ENCODE data around the gene GOLIM4.
A peak's percentile ranks its signal among the peaks of the same experiment; 100 is the strongest.
"Not testable (repeated sequence)": the region's sequence is repeated elsewhere in the genome, so short reads cannot be mapped to it uniquely, and the experiment has no call there.

Gene GOLIM4

DNA sequence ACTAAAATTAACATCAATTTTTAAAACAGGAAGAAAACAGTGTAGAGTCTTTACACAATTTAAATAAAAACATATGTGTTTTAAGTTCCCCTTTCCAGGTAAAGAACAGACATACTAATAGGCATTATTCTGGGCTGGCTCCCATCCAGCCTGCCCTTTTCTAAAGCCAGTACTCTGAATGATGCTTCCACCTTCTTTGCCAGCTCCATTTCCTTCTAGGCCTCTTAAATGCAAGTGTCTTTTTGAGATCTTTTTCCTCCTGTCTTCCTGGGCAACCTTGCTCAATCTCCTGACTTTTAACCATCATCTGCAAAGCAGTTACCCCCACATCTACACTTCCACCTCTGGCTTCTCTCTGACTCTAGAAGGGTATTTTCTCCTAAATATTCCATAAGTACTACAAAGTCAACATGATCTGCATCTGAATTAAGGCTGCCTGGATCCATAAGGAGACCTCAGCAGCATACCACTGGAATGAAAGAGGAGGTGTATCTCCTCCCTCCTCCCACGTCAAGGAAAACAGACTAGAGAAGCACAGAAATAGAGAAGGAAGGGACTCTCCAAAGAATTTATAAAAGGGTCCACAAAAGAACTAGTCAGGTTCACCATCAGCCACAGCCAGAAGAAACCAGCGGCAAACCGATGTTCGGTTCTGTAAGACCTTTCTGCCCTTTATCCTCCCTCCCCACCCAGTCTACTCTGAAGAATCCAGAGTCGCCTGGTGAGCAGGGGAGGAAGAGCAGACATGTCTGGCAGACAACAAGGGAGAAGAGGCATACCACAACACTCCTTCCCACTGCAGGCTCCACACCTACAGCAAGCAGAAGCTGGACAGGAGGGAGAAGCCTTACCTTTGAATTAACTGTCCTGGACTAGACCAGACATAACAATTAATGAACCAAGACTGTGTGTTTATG lies 47.1 kb downstream of the GOLIM4 start:
- DNase-seq (ENCODE audit: low spot score) = no peak

DNA sequence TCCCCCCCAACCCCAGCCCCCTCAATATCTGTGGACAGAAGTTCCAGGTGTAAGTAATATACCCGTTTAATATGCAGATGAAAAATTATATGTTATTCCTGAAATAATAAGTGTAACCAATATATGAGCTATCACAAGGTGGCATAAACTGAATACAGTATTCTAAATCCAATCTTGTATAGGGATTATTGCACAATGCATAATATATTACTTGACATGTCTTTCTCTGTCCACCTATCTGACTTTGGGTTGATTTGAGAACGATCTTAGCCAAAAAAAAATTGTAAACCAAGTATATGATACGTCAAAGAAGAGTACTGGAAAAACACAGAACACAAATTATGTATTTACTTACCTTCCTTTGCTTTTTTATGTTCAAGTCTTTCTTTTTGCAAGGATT lies 47.8 kb downstream of the GOLIM4 start:
- no peak for DNase-seq (ENCODE audit: low spot score)

- no peak for DNase-seq (ENCODE audit: low spot score)
Measured at GRCh38 chr3:168047190-168047795, 48.4 kb downstream of the GOLIM4 start.

GRCh38 chr3:168044049-168044448 lies 51.7 kb downstream of the GOLIM4 start:
- no peak for DNase-seq (ENCODE audit: low spot score)

GRCh38 chr3:168040607-168041208 lies 55.0 kb downstream of the GOLIM4 start:
- DNase-seq (ENCODE audit: low spot score) = peak; percentile 6

- DNase-seq (ENCODE audit: low spot score) = no peak
Measured at GRCh38 chr3:168037020-168037419, 58.7 kb downstream of the GOLIM4 start.

DNA sequence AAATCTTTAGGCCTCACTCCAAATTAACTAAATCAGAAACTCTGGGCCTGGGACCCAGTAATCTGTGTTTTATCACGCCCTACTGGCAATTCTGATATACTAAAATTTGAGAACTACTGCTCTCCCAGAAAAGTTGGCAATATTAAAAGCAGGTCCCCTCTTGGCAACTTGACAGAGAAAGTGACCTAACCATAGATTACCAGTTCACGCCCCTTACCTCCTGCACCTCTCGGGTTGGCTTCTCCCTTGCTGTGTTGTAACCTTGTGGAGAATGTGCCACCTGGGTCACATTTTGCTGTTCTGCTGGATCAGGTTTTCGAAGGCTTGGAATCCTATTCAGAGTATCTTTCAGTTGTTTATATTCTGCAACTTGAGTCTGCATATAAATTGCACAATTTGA lies 59.1 kb downstream of the GOLIM4 start:
- DNase-seq (ENCODE audit: low spot score) = no peak

- no peak for DNase-seq (ENCODE audit: low spot score)
Measured at GRCh38 chr3:168034152-168034928, 61.4 kb downstream of the GOLIM4 start.

- no peak for DNase-seq (ENCODE audit: low spot score)
Measured at GRCh38 chr3:168030577-168030976, 65.1 kb downstream of the GOLIM4 start.

DNA sequence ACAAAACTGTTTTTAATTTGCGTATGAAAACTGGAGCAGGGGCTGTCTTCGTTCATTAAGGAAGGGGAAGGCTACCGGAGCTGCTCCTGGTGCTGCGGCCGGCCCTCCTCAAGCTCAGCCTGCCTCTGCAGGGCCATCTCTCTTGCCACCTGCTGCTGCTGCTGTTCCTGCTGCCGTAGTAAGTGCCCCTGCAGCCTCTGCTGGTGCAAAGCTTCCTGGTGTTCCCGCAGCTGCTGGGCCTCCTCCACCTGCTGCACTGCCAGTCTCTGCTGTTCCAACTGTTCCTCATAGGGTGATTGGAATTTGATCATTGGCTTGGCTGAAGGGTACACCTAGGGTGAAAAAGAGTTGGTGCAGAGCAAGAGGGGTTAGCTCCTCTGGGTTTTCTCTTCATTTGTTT lies 66.0 kb downstream of the GOLIM4 start:
- no peak for DNase-seq (ENCODE audit: low spot score)

- DNase-seq (ENCODE audit: low spot score) = no peak
Measured at GRCh38 chr3:168028086-168028485, 67.6 kb downstream of the GOLIM4 start.

- no peak for DNase-seq (ENCODE audit: low spot score)
Measured at GRCh38 chr3:168026764-168027163, 69.0 kb downstream of the GOLIM4 start.

DNA sequence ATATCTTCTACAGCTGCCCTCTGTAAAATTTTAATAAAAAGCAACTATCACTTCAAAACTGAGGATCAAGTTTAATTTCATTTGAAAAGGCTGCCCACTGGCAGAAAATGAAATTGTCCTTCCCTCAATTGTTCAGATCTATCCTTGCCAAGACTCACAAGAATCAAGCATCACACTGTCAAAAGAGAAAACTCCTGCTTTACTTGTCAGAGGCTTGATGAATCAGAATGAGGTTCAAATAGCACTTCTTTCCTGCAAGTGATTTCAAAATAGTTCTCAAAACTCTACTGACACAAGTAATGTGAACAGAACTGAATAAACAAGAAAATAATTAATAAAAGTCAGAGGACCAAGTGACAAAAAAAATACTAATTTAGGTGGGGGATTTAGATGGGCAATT lies 70.6 kb downstream of the GOLIM4 start:
- no peak for DNase-seq (ENCODE audit: low spot score)

DNA sequence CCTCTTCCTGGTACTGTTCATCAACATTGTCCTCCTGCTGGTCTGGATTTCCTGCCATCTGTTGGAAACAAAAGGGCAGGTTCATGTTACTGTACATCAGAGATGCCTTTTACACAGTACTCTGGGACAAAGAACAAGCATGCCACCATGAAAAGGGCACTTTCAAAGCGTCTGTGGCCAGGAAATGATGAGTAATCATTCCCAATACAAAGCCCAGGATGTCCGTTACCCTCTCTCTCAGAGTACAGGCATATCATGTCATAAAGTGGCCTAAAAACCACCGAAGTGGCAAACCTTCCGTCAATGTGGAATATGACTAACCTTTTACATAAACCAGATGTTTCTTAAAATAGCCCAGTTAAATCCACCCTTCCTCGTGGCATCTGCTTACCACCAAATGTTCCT lies 71.2 kb downstream of the GOLIM4 start:
- no peak for DNase-seq (ENCODE audit: low spot score)

DNA sequence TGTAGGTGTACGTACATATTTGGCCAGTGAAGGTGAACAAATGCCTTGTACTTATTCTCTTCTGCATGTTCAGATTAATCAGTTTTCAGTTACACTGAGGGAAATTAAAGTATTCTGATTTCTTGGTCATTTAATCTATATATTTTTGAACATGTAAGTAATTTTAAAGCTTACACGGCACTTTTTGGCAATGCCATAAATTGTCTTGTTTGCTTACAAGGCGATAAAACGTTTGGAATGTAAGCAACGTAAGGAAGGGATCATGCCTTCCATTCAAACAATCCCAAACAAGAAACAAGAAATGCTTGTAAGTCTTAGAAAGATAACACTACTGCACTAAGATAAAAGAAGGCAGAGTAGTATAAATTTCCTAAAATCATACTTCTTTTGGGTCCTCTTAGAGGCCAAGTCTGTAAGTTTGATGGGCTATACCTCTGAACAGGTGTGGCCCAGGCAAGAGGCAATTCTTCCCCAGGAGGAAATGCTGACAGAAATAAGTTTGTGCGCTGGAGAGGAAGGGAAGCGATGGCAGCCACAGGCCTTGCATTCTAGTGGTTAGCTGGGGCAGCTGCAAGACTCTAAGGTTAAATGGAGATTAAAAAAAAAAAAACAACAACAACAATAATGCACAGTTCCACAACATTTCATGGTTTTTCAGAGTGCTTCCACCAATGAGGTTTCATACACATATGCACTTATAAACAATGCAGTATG lies 73.8 kb downstream of the GOLIM4 start:
- DNase-seq (ENCODE audit: low spot score) = no peak

DNA sequence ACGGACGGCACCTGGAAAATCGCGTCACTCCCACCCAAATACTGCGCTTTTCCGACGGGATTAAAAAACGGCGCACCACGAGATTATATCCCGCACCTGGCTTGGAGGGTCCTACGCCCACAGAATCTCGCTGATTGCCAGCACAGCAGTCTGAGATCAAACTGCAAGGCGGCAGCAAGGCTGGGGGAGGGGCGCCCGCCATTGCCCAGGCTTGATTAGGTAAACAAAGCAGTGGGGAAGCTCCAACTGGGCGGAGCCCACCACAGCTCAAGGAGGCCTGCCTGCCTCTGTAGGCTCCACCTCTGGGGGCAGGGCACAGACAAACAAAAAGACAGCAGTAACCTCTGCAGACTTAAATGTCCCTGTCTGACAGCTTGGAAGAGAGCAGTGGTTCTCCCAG lies 84.4 kb downstream of the GOLIM4 start:
- DNase-seq (ENCODE audit: low spot score) = not testable (repeated sequence)

DNA sequence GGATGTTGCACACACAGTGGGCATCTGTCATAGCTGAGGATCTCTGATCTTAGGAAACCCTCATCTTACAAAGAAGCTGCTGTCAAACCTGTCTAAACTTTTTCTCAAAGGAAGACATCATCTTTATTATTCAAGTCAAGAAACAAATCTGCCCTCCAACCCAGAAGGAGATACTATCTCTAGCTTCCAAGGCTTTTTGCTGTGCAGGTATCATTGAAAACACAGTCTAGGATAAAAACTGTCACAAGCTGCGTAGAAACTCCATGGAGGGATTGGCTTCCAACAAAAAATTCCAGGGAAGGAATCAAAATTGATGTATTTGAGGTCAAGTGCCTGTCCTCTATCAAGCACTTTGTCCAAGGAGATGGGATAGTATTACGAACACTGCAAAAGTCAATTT lies 89.1 kb downstream of the GOLIM4 start:
- no peak for DNase-seq (ENCODE audit: low spot score)

- no peak for DNase-seq (ENCODE audit: low spot score)
Measured at GRCh38 chr3:168003911-168004310, 91.8 kb downstream of the GOLIM4 start.

- no peak for DNase-seq (ENCODE audit: low spot score)
Measured at GRCh38 chr3:168002786-168003368, 92.8 kb downstream of the GOLIM4 start.

GRCh38 chr3:168001244-168001643 lies 94.5 kb downstream of the GOLIM4 start:
- DNase-seq (ENCODE audit: low spot score) = no peak

GRCh38 chr3:167998253-167998652 lies 97.5 kb downstream of the GOLIM4 start:
- no peak for DNase-seq (ENCODE audit: low spot score)

Data from HuH-7.5 (cell line).